AML-193 (cell line): Measurements from ENCODE around the gene PTPRD.

Experiments used
- DNase-seq, 2 experiments: peaks; one replicate each; lab custom pipeline; 2025; lab: John Stamatoyannopoulos, UW

Gene PTPRD

DNA sequence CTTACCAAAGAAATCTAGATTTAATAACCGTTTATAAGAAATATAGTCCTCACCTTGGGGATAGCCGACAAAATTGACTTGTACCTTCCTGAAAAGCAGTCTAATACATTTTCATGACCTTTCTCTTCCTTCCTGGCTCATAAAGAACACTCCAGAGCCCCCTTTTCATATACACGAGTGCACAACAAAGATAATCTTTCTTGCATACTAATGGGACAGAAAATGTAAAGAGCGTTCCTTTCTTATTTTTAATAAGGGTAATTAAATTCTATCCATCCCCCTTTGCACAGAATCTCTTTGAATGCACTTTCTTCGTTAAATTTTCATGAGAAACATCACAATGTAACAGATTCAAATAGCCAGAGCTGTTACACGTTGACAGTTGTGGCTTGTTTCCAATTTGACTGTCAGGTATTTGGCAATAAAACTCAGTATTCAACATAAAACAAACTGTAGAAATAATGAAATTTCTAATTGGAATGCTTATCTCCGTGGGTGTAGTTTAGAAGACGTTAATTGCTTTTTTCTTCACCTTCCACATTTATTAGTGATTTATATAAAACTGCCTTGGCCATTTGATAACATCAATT lies 2080.9 kb downstream of the PTPRD start:
- no peak for DNase-seq

DNA sequence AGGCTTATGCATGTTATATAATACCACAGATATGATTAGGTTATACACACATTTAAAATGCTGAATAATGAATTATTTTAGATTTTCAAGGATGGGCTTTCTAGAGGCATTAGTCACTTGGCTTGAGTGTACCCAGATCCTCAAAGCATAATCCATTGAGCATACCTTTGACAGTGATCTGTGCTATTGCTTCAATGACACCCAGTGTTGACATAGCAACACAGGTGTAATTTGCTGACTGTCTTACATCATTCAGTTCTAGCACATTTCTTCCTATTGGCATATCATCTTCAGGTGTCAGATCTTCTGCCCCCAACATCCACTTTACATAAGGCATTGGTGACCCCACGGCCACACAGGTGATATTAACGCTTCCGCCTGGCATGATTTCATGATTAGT lies 2091.7 kb downstream of the PTPRD start:
- no peak for DNase-seq

DNA sequence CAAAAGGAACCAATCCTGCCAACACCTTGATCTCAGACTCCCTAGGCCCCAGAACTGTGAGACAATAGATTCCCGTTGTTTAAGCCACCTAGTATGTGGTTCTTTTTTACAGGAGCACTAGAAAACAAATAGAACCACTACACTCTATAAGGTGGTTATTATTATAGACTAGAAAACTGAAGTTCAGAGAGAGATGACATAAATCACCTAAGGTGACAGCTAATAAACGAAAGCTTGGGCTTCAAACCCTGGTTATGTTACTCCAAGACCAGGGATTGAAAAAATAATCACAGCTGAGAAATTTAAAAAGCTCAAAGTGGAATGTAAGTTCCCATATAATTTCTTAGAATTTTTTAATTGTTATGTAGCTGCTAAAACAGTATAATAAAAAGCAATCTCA lies 2097.1 kb downstream of the PTPRD start:
- no peak for DNase-seq

DNA sequence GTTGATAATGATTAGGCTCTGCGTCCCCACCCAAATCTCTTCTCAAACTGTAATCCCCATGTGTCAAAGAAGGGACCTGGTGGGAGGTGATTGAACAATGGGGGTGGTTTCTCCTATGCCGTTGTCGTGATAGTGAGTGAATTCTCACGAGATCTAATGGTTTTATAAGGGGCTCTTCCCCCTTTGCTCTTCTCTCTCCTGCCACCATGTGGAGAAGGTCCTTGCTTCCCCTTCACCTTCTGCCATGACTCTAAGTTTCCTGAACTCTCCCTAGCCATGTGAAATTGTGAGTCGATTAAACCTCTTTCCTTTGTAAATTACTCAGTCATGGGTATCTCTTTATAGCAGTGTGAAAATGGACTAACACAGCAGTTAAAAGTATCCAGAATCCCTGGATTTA lies 2098.0 kb downstream of the PTPRD start:
- no peak for DNase-seq

DNA sequence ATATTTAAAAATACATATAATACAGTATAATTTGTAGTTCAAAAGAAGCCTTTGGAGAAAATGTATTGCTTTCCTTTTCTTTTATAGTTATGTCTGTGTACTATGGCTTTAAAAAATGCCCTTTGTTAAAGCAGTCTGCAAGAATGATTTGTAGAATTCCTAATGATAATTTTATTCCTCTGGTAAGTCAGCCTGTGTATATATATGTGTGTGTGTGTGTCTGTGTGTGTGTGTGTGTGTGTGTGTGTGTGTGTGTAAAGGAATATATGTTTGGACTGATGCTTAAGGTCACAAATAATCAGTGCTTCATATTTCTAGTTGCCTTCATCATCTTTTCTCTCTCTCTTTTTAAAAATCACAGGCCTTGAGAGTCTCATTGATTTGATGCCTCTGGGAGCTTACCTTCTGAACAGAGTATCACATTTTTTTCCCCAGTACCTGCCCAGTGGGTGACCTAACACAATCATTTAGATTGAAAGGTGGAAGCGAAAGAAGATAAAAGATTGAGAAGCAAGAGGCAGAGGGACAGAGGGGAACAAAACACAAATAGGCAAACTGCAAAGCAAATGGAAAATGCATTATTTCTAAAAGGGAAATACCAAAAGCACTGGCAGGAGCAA lies 2104.0 kb downstream of the PTPRD start:
- no peak for DNase-seq

DNA sequence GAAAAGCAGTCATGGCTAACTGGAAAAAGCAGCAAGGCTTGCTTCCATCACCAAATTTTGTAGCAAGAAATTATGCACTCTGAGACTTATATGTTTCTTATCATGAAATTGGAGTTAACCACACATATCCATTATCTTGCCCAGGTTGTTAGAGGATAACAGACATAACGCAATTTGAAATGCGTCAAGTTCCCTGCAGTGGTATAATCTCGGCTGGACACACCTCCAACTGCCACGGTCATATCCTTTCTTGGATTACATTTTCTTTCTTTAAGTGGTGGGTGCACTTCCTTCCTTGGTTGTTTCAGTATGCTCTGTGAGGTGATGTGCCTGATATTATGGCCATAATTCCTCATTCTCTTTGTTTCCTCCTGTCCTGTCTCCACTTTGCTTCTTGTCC lies 2118.2 kb downstream of the PTPRD start:
- no peak for DNase-seq

DNA sequence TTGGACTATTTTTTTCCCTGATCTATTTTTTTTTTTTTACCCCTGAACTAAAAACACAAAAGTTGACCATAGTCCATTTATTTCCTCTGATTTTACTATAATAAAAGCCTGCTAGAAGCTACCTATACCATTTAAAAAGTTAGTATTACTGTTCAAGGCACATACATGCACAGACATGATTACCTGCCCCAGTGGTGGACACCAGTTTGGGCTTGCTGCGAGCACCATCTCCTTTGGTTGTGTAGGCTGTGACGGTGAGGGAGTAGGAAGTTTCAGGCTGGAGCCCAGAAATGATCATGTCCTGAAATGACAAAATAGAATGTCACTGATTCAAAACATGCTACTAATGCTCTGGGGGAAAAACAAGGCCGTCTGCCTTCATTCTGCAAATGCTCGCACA lies 2120.1 kb downstream of the PTPRD start:
- no peak for DNase-seq

DNA sequence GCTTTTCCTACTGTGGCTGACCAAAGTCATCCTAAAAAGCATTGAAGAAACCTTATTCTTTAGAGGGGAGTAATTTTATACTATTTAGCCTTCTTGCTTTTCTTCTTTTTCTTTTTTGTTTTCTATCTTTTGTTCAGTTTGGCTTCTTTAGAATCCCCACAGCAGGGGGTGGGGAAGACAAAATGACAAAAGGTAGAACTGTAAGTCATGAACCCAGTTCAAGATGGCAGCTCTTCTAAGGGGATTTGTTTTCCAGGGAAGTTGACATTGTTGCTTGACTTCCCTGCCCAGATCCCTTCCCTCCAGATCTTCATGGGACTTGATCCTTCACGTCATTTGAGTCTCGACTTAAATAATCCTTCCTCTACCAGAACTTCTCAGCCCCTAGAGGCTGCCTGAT lies 2120.8 kb downstream of the PTPRD start:
- no peak for DNase-seq

DNA sequence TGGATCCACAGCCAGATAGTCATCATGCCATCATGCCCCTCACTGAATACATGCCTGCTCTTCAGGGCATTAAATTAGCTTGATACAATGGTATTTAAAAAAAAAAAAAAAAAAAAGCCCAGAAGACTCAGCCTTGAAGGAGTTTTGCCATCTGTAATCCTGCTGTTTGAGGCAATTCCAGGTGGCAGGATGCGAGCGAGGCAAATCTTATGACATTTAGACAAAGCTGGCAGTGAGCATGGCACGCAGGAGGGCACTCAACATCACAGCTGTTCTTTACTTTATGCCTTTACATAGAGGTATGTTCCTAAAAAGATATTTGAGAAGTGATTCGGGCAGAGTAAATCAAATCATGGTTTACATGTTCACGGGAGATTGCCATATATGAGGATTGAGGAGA lies 2121.2 kb downstream of the PTPRD start:
- no peak for DNase-seq

DNA sequence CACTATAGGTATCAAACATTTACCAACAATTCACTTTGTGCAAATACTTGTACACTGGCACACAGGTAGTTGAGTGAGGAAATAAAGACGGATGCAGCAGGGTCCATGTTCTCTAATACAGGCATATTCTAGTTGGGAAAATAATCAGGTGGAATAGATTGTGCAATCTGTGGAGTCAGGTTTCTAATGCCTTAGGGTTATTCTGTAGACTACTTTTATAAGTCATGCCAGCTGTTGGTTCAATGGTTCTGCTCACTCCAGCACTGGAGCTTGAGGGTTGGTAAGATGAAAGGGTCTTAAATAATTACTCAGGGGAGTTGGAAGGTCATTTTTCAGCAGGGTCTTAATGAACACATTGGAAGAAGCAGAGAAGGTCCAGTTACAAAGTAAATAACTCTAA lies 2123.0 kb downstream of the PTPRD start:
- DNase-seq: no peak

DNA sequence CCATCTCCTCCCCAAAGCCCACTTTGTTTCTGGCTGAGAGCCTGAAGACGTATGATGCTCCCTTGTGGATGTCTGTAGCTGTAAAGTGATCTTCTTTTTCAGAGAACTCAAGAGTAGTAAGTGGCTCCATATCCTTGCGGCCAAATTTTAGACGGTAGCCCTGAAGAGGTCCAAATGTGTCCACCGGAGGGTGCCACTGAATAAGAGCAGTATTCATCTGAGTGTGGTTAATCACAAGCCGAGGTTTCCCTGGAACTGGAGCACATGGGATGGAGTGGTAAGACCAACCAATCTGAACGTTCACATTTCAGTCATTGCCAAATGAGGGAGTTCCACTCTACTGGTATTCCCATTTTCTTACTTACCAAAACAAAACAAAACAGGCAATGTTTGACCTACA lies 2126.7 kb downstream of the PTPRD start:
- no peak for DNase-seq

DNA sequence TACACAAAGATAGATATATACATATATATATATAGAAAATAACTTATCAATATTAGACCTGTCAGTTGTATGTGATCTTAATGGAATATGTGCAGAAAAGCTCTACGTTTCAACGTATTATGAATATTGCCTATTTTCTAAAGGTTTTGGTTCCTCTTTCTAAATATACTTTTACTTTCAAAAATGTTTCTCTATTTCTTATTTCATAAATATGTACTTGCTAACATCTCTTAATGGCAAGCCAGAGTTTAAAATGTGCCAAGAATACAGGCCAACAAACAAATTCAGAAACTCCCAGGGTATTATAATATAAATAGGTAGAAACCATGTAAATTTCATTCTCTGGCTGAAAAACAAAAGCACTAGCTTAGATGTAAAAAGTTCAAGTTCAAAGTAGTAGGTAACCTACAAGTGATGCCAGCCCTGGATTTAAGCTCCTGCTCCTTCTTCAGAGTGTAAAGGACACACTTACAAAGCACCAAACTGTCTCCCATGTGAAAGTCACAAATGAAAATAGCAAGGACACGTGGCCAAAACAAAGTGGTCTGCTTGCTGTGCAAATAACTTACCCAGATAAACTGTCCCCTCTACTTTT lies 2128.1 kb downstream of the PTPRD start:
- DNase-seq: no peak

DNA sequence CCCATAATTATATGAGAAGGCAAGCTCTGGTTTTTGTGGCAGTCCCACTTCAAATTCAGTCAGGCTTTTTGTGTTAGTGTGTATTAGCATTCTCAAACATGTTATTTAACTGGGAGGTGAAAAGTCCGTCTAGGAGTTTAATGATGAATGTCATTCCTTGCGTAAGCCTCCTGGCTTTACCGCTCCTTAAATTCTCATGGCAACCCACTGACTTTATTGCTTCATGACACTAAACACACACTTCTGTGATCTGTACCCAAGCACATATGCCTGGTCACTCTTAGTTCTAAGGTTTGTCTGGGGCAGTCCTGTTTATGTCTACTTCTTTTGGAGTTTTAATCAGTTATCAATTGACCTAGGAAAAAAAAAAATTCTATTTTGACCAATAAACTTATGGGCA lies 2135.4 kb downstream of the PTPRD start:
- no peak for DNase-seq

DNA sequence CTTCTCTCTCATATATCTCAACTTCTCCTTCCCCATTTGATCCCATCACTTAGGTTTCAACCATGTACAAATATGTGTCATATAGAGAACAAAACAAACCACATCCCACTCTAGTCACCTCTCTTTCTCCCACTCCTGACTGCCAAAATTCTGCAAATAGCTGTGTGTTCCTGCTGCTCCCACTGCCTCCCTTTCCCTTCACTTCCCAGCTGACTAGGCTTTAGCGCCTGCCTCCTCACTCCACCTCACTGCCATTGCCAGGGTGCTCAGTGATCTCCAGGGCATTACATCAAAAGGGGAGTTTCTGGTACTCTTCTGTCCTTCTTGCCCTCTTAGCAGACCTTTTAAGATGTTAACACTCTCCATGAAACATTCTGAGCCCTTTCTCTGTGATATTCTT lies 2137.9 kb downstream of the PTPRD start:
- no peak for DNase-seq

DNA sequence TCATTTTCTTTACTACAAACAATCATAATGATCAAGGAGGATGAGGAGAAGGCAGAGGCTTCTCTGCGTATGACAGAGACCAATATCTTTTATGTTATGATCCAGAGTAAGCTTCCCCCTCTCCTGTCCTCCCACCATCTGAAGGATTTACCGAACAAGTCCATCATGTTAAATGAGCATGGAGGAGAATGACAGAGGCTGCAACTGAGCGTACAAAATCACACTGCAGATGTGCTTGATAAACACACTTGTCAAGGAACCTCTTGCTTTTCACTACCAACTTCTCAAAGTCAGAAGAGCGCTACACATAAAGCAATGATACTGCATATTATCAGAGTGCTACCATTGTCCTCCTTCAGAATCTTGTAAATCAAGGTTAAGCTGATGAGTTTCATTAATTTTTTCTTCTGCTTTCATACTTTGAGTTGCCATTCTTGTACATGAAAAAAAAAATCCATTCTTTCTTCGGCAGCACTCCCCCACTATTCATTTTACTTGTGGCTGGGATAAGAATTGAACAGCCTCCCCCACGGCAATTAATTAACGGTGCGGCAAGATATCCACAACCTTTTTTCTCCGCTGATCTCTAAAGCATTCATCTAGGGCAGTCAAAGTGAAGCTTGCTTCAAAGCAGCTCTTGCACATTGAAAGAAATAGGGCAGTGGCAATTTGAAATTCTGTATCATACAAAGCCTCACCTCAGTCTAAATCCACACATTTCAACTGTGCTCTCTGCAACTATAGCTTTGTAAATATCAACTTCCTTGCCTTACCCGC lies 2139.4 kb downstream of the PTPRD start:
- DNase-seq: no peak

DNA sequence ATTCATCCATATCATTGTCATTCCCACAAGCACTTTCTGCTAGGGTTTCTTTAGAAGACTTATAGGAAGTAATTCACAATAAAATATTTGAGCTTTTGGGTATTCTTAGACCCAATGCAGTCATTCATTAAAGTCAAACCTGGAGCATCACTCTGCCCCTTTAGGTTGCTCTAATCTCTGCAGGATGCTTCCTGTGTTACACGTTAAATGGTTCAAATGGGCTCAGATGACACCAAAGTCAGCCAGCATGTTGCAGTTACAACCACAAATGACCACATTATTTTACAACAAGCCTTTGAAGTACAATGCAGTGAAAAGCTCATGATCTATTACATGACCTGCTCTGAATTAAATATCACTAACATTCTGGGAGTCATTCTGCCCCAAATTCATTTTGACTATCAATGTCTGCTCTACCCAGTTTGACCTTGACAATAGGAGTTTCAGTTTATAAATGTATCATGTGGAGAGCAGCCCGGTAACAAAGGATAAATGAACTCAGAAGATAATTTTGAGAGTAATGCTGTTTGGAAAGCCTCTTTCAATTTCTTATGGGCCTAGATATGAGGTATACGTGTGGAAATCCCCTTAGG lies 2144.7 kb downstream of the PTPRD start:
- no peak for DNase-seq

DNA sequence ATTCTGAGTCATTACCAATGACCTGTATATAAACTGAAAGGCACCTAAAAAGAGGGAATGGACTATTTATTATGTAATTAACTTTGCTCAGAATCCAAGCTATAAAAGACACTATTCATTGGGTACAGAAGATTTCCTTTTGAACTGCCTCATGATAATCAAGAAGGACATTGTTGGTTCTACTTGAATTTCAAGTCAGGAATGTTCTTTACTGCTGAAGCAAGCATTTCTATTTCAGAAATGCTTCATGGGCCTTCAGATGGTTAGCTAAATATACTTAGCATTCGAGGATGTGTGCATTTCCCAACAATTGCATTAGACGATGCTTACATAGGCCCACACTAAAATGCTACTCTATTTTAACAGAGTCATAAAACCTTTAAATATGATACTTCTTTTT lies 2155.0 kb downstream of the PTPRD start:
- DNase-seq: no peak

DNA sequence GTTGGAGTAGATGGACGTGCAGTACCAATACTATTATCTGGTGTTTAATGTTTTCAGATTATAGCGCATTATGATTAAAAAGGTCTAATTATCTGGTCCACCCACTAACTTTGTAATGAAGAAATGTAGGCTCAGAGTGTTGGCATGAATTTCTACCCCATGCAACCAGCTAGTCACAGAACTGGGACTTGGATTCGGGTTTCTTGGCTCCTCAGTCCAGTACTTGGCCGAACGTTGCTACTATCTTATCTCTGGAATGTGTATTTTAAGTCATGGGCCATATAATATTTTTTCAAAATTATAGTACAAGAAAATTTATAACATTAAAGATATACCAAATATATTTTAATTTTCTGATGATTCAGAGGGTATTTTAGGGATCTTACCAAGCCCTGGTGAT lies 2155.7 kb downstream of the PTPRD start:
- no peak for DNase-seq

DNA sequence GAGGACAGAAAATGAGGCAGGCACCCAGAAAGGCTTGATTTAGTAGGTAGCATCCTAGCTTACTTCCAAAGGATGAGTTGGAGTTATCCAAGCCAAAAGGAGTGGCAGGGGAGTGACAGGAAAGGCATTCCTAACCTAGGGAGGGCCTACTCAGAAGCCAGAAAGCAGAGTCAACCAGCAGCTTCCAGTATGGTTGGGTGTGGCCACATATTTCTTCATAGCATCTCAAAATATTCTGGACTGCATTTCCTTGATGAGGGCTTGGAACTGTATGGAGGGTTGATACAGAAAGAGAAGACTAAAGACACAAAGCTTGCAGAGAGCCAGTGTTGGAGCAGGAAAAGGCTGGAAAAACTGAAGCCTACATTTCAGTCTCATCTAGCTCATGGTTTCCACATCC lies 2156.5 kb downstream of the PTPRD start:
- DNase-seq: no peak

DNA sequence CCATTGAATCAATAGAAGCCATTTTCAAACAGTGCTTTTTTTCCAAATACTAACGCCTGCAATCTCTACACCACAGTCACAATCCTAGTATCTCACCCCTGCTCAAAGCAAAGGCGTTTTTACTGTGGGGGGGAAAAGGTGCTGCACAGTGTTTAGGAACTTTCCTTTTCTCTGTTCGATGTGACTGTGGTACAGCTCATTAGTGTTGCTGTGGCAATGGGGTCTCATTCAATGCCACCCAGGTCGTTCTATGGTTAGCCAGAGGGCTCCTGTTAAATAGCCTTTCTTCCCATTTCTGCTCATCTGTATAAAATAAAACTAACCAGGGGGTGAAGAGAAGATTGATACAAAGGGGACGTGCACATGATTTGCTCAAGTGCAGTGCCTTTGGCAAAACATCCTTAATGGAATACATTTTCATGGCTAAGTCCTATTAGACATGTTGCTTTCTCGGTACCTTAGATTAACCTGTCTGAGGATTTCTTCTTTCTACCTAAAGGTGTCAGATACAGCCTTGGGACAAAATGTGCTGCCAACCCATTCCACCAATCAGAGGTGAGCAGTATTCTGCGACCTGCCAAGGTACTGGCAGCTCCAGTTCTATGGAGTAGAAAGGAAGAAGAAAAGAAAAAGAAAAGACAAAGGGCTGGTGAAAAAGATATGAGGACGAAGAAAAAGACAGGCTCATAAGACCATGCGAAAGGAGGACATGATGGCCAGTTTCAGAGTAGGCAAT lies 2161.8 kb downstream of the PTPRD start:
- DNase-seq: no peak

DNA sequence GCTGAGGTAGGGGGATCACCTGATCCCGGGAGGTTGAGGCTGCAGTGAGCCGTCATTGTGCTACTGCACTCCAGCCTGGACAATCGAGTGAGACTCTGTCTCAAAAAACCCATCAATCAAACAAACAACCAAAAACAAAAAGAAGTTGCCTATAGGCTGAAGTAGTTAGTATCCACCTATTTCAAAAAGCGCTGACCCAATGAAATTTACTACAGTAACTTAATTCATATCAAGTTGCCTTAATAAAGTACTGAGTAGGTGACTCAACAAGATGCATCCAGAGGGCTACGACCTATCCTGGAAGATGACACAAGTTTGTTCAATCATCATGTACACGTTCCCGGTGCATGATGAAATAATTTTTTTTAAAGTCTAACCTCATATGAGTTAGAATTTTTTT lies 2164.6 kb downstream of the PTPRD start:
- DNase-seq: no peak

DNA sequence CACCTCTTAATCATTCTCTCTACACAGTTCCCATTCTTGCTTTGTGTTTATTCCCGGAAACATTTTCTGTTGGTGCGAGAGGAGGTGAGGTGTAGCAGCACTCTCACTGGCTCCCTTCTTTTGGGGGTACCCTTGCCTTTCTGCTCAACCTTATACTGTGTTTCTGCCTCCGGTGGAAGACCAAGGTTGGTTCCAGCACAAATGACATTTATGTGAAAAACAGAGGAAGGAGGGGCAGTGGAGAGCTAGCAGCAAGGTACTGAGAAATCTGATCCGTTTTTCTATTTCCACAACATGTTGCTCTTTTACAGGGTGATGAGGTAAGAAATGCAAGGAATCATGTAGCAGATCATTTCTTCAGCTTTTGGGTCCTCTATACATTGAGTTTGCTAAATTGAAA lies 2165.2 kb downstream of the PTPRD start:
- no peak for DNase-seq
